GM21619 (cell line): ENCODE data around the gene NRARP.

Experiments used
- ATAC-seq: cut with Tn5 transposase; IDR thresholded peaks from one replicate; pipeline ENCODE4 v1.9.1; 2021; ENCODE audit not compliant: unreplicated experiment

The NRARP gene

DNA sequence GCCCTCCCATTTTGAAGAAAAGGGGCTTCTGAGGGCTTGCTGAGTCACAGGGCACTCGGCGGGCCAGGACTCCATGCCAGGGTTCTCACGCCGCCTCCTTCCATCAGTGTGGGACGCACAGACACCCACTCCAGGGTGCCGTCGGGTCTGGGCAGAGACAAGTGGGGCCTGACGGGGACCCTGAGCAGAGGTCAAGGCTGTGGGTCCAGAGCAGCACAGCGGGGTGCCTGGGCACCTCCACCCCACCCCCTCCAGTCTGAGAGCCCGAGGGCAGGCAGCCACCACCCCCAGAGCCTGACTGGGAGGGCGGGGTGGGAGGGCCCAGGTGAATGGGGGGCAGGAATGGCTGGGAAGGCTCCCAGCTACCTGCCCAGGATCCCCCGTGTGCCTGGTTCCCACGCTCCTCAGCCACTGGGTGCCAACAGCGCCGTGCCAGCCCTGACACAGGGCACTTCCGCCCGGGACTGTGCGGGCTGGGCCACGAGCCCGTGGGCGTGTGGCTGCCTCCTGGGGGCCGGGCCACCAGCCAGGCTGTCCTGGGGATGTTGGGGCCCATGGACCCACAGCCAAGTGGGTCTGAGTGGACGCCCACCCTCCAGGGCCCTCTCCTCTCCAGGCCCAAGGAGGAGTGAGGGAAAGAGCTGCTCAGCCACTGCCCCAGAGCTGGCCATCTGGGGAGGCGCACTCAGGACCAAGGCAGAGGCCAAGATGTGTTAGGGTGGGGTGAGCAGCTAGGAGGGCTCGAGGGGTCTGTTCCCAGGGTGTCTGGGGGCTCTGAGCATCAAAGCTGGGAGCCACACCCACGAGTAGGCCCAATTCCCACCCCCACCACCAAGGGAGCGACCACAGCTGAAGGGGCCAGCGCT, 10.1 kb upstream of the NRARP start:
- no peak for ATAC-seq

DNA sequence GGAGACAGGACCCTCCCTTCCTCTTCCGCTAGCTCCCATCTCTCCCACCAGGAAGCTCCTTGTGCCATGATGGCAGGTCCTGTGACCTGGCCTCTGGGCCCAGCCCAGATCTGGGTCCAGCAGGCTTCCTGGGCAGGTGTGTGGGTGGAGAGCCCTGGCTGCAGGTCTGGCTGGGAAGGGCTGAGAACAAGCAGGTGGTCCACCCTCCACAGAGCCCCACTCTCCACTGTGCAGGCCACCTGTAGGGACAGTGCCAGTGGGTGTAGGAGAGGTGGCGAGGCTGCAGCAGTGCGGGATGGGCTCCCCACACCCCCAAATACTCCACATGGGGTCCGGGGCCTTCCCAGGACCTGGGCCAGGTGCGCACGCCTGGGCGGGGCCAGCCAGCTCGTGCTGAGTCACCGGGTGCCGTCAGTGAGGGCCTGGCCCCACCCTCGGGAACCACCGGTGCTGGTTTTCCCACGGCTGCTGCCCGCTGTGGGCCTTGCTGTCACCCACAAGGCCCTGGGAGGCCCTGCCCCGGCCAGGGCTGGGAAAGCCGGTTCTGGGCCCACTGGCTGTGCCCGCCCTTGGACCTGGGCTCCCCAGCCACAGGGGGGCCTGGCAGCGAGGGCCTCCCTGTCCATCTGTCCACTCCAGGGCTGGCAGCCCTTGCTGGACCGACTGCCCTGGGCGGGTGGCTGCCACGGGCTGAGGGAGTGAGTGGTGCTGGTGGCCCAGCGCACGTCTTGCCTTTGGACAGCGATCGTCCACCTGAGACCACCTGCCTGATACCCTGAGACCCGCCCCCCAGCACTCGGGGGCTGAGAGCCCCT, 9.3 kb upstream of the NRARP start:
- ATAC-seq: no peak

DNA sequence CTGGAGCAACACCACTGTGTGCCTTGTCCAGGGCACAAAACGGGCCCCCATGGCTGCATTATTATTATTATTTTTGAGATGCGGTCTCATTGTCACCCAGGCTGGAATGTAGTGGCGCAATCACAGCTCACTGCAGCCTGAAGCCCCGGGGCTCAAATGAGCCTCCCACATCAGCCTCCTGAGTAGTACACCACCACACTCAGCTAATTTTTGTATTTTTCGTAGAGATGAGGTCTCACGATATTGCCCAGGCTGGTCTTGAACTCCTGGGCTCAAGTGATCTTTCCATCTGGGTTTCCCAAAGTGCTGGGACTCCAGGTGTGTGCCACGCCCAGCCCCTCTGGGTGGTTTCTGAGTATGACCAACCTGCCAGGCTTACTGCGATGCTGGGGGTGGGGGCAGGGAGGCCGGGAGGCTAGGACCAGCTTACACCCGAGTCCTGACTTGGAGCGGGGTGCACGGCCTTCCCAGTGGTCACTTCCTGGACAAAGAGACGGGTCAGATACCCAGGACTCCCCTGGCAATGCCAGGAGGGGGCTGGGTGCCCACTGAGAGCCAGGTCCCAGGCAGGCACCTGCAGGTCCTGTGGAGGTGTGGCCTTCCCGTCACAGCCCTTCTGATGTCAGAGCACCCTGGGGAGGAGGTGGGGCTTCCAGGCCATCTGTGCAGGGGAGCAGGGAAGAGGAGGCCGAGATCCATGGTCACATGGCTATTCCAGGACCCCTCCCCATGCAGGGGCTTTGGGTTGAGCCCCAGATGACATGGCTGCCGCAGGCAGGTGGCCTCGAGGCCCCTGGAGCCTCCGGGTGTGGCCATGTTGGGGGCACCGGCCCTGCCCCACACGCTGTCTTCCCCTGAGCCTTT, 8.3 kb upstream of the NRARP start:
- no peak for ATAC-seq

DNA sequence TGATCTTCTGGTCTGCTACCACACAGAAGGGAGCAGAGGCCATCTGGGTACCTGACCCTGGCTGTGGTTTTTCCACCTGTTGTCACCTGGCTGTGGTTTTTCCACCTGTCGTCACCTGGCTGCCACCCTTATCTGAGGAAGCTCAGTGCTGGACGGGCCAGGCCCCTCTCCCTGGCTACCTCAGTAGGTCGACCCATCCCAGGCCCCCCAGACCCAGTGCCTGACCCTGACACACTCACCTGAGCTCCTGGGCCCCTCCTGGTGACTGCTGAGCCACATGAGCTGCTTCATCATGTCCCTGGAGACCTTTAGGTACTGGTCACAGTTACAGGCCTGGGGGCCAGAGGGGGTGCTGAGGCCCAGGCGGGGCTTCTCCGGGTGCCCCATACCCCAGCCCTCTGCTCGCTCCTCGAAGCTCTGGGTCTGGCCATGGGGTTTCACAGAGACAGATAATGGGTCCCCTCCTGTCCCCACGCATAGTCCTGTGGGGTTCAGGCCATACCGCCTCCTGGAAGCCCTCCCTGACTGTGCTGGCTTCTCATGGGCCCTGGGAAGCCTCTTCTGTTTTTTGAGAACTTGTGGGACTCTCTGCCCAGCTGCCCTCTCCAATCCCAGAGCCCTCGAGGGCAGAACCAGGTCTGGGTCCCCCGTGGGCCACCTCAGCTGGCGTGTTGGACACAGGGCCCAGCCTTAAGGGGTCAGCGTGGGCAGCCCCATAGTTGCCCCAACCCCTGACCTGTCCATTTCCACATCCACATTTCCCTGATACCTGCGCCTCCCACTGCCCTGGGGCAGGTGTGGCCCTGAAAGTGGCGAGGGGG, 7.5 kb upstream of the NRARP start:
- ATAC-seq: no peak

DNA sequence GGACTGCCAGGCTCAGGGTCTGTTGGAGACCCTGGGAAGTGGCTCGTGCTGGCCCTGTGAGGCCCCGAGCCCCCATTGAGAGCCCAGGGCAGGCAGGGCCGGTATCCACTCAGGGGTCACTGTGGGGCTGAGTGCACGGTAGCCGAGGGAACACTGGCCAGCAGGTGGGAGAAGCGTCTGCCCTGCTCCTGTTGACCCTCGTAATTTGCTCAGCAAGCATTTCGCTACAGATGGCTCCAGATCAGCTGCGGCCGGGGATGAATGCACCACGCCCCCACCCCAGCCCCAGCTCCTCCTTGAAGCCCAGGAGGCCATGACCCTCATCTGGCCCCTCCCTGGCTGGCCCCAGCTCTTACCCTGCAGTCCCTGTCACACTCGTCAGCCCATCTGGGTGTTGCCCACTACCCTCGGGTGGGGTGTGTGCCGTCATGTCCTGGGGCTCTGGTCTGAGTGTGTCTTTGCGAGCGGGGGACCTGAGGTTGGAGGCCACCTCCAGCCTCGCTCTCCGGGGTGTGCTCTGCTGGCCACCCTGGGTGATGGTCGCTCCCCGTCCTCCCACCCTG, 6.1 kb upstream of the NRARP start:
- no peak for ATAC-seq

DNA sequence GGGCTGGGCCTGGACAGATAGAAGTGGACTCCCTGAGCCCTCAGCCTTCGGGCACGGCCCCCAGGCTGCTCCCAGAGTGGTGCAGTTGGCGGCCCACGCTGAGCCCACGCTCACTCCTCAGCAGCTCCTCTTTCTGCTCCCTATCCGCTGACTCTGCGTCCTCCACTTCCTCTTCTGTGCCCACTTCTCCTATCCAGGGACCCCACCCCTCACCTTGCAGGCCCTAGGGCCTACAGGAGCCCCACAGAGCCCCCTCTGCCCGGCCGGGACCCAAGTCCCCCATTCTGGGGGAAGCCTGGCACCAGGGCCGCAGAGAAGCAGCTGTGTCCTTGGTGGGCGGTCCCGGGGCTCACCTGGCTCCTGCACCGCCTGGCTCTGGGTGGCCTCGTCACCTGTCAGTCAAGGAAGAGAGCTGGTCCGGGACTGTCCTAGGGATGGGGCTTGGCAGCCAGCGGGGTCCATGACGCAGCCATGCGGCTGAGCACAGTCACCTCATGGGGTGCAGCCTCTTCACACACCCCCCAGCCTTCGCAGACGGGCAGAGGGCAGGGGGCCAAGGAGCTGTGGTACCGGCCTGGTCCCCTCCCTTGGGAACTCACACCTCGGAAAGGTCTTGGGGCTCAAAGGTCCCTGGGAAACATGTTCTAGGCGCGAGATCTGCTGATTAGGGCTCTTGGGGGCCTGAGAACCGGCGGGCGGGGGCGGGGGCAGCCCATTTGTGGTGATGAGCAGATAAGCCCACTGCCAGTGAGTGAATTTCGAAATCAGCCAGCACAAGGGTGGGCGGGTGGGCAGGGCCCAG, 5.4 kb upstream of the NRARP start:
- ATAC-seq: no peak

DNA sequence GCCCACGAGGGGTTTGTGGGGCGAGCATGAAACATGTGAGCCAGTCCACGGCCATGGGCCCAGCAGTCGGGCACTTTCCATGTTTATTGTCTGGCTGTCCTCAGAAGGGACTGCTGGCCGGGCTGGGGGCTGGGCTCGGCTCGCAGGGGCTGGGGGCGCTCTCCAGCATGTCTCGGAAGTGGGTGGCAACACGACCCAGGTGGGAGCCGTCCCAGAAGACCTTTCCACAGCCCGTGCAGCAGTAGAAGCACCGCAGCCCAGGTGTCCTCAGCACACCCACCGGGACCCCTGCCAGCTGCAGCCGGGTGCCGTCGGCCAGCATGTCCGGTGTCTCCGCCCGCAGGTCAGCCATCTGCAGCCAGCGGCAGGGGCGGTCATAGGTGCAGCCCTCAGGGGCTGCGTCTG, 4.8 kb upstream of the NRARP start:
- no peak for ATAC-seq

DNA sequence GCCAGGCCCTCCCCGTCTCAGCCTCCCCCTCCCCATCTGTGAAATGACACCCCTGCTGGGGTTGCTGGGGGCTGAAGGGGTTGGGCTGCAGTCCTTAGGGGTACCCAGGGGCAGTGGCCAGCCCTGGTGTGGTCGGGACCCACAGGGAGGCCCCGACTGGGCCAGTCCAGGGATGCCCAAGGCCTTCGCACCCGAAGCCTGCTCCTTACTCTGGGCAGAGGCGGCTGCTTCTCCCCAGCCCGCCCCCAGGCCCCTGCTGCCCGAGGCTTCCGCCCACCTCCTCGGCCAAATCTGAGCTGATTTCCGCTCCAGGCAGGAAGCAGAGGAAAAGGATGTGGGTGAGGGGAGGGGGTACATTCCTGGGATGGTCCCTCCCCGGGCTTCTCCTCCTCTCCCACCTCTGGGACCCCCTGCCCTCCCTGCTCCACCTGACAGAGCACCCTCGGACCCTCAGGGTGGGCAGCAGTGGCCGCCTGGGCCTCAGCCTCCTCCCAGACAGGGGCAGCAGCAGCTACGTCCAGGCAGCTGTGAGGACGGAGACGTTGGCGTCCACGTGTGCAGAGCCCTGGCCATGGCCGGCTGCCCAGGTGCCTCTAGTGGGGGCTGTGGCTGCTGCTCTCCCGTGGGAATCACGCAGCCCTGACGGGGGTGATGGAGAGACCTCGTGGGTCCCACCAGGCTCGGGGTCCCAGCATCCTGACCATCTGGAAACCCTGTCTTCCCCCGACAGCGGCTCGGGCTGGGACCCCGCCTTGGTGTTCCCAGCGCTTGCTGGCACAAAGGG, 4.2 kb upstream of the NRARP start:
- ATAC-seq: no peak

DNA sequence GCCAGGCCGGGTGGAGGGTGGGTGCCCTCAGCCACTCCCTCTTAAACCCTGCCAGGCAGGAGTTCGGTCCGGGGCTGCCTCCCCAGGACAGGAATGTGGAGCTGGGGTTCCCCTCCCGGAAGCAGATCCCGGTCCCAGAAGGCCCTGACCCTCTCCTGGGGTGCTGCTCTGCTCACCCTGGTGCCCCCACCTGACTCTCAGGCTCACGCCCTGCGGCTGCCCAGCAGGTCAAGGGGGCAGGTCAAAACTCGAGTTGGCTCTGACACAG, 3.7 kb upstream of the NRARP start:
- no peak for ATAC-seq

DNA sequence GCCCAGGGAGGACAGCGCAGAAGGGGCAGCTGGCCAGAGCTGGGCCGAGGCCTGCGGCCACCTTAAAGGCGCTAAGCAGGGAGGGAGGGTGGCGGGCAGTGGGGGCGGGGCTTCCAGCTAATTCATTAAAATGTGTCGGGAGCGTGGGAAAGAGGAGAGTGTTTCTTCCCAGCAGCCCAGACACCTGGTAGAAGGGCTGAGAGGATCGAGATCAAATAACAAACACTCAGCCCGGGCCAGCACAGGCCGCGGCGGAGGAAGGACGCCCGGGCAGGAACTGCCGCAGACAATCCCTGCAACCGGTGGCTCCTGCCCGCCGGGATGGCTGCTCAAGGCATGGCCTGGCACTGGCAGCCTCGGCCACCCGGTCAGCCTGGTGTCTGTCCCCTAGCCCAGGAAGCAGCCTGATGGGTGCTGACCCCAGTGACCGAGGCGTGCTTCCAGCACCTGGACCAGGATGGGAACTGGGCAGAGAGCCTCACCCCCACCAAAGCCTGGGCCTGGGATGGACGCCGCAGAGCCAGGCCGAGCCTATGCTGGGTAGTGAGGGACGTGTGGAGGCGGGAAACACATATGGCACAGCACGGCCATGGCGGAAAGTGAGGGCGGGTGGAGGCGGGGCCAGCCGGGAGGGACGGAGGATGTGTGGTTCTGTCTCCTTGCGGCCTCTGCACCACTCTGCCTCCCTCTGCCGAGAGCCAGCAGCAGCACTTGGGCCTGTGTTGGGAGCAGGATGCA, 3.2 kb upstream of the NRARP start:
- ATAC-seq: no peak

DNA sequence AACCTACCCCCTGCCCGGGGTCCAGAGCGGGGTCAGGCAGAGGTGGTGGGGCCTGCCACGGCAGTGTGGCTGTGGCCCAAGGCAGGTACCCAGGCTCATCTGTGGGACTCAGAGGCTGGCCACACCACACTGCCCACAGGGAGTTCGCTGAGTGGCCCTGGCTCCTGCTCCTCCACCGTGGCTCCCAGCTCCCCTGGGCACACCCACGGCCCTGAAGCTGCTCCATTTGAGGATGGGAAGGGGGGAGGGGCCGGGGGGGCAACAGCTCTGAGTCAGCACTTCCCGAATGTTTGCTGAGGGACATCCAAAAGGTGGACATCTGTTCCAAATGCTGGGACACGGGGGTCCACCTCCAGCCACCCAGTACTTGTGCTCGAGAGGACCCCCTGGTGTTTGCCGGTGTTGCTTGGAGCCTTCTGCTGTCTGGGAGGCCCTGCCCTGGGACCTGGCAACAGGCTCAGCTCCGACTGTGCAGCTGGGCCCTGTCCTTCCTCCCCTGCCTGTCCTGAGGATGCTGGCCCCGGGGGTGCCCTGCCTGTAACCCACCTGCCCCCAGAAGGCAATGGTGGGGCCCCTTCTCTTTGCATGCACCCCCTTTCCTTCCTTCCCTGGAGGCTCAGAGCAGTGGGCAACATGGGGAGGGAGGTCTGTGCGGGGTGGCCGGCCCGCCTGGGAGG, 2.5 kb upstream of the NRARP start:
- ATAC-seq: no peak

DNA sequence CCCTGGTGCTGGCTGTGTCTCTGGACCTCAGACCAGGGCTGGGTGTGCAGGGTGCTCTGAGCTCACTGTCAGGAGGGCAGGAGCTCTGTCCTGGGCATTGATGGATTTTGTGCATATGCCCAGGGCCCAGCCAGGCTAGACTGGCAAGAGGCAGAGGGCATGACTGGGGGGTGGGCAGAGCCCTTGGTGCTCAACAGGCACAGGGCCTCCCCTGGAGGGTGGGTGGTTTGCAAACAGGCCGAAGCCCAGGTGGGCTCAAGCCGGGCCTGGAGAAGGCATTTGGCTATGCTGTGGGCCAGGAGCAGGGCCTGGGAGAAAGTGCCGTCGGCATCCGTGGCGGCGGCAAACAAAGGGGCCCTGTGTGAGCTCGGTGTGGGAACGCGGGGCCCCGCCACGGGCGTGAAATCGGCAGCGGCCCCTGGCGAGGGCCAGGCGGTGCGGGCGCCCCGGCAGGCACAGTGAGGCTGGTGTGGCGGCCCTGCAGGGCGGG, 1.9 kb upstream of the NRARP start:
- no peak for ATAC-seq

DNA sequence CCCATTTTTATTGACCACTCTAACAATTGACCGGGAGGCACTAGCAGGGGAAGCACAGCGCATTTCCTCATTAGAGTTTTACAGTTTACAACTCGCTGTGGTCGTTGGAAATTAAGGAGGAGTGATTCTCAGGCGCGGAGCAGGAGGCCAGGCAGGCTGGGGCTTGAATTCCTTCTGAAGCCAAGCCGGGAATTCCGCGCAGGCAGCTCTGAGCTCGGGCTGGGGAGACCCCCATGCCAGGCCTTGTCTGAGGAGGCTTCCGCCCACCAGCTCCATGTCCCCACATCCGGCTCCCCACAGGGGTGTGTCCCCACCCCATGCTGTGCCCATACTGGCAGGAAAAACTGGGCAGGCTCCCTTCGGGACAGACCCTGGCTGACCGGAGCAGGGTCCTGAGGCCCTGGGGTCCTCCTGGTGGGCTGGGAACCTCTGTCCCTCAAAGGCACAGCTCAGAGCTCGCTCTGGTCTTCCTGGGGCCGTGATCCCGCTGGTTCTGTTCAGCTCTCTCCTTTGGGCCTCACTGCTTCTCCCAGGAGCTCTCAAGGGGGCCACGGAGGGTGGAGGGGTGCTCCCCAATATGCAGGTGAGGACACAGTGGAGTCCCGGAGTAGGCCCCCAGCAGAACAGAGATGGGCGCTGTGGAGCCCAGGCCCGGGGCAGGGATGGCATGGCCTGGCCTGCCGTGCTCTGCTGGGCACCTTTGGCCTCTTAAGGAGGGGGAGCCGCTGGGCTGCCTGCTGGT, 1.3 kb upstream of the NRARP start:
- no peak for ATAC-seq

DNA sequence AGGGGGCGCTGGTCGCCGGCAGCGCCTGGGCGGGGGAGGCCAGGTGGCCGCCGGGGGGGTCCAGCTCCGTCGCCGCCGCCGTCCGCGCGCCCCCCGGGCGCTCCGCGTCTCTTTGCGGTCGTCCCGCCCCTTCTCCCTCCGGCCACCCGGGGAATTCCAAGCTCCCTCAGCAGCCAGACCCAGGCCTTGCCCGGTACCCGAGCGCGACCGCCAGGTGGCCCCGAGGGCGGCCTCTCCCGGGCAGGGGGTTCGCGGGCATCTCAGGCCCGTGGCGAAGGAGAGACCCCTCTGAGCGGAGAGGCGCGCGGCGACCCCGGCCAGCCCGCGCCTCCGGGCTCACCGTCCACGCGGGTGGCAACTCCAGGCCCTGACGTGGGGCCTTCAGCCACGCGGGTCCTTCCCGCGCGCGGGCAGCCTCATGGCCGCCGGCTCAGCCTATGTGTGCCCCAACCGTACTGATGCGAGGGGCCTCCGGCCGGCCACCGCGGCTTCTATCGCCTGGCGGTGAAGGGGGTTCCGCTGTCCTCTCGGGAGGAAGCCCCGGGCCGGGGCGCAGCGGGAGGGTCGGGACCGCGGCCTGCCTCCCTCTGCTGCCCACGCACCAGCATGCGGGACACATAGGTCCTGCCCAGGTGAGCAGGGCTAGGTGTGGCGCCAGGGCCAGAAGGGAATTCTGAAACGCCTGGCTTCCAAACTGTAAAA, 529 bp upstream of the NRARP start:
- ATAC-seq: peak; percentile 40

DNA sequence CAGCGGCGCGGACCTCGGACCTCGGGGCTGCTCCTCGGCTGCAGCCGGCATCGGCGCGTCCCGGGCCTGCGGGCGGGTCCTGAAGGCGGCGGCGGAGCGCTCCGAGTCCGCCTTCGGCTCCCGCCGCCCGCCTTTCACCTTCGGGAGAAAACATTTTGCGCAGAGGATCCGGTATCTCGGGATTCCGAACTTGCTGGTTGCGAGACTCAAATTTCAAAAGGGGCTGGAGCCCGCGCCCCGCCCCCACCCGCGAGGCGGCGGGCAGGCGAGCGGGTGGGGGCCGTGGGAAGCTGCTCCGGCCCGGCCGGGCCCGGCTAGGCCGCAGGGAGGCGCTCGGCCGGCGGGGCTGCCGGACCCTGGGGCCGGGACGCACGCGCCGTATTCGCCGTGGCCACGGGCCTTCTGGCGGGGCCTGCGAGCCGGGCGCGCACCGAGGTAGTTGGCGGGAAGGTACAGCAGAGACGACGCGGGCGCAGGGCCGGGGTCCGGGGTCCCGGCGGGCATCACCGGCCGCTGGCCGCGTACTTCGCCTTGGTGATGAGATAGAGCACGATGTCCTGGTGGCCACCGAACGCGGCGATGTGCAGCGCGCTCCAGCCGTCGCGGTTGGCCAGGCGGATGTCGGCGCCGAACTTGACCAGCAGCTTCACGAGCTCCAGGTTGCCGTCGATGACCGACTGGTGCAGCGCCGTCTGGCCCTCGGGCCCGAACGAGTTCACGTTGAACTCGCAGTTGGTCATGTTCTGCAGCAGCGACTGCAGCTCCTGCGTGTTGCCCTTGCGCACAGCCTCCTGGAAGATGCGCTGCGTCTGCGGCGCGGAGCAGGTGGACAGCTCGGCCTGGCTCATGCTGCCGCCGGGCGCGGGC, 757 bp downstream of the NRARP start:
- ATAC-seq: peak; percentile 5
